Ovary (tissue), 9 donors: Measurements from ENCODE around the gene CALY. TPM values are rescaled to one million over a fixed set of nuclear protein-coding genes. Genes with fewer than 3 reads are reported as not detected.

Experiments
- DNase-seq, 5 donors: peaks; one replicate each; pipeline ENCODE4 v3.0.0-alpha.2; 2019 to 2020
- H3K27ac ChIP-seq, 2 donors: fragments of 200-600 bp; one replicate each; pipeline versions ENCODE4 v1.5.1 to v1.8.0; 2019 to 2022
- H3K27me3 ChIP-seq: fragments of 200-600 bp; one replicate; pipeline ENCODE4 v1.8.0; 2022
- H3K36me3 ChIP-seq: fragments of 200-600 bp; sonication (generic); one replicate; pipeline ENCODE4 v1.5.1; 2019
- H3K4me1 ChIP-seq: one replicate; pipeline ENCODE4 v1.8.1; 2013; ENCODE audit warnings: mild to moderate bottlenecking, moderate library complexity; ENCODE audit not compliant: insufficient read depth
- H3K4me3 ChIP-seq: fragments of 200-600 bp; sonication (generic); one replicate; pipeline ENCODE4 v1.5.1; 2017
- H3K9me3 ChIP-seq, 2 donors: fragments of 200-600 bp in 1 of 2; sonication (generic) in 1 of 2; one replicate each; pipeline versions ENCODE4 v1.5.1 to v1.8.1; 2013 to 2019; ENCODE audit warnings: mild to moderate bottlenecking in 1 of 2, moderate library complexity in 1 of 2
- EP300 ChIP-seq: sonication (generic); formaldehyde crosslinking; IDR thresholded peaks from one replicate; pipeline ENCODE4 v1.6.1; 2017; ENCODE audit warnings: antibody characterized with exemption
- POLR2A ChIP-seq: fragments of 450-650 bp; IDR thresholded peaks from one replicate; pipeline ENCODE4 v1.6.1; 2017; ENCODE audit warnings: antibody characterized with exemption, mild to moderate bottlenecking, moderate library complexity
- WGBS, 3 donors: extraction: QIAGEN DNeasy Blood & Tissue Kit in 1 of 3; methylation state at CpG; one replicate each; pipeline versions ENCODE4 v1.1.5 to v1.1.7; 2013 to 2017; 5-methylcytosine and 5-hydroxymethylcytosine counted together
- intact Hi-C, 4 donors: fragments of 100-400 bp; cut with DNase I; formaldehyde crosslinking; loops; one replicate each; pipeline versions ENCODE4 v1.11.0 to v1.15.1; 2022 to 2023
- polyA plus RNA-seq, 2 donors: library from polyadenylated mRNA; stranded (reverse); fragments of 200-250 nt in 1 of 2; fragments of 350-450 nt in 1 of 2; fragmentation: Illumina TruSeq in 1 of 2; extraction: RNeasy Lipid Tissue Mini Kit (QIAGEN cat#74804) in 1 of 2; gene quantifications; one replicate each; pipeline ENCODE4 v1.2.3, GENCODE V29; 2013 to 2014
- total RNA-seq, 7 donors: library from RNA; depleted of rRNA in 2 of 7; stranded (reverse); fragments of >200 nt in 2 of 7; fragmentation: NEBNext Ultra II Directional in 3 of 7; extraction: Animal tissue kit (Norgen Biotek cat#: 25700) in 3 of 7; gene quantifications; one replicate each; pipeline versions ENCODE4 v1.1.0 to v1.2.4, GENCODE V29; 2016 to 2023
- TF ChIP-seq, protein P1 (sequence below), 3 donors: fragments of 450-650 bp in 2 of 3; fragments of 200-600 bp in 1 of 3; IDR thresholded peaks; one replicate each; pipeline versions ENCODE4 v1.5.1 to v1.8.0; 2016 to 2022; ENCODE audit warnings: antibody characterized with exemption in 3 of 3, mild to moderate bottlenecking in 1 of 3
- donor health status: DM: no; HTN: no; CAD: no; lungs with moderate emphysema.
- donor health status: DM: no; HTN: no; CAD: no.
- donor health status: Bipolar disorder and iron deficiency.
- donor health status: DM: yes; HTN: yes; CAD: no.
- donor health status: DM: no; HTN: no; CAD: no.
- donor health status: DM: yes; HTN: yes; CAD: no.

The CALY gene
- total and polyA plus RNA-seq, 9 donors = 0.69 TPM; not detected in 8

DNA sequence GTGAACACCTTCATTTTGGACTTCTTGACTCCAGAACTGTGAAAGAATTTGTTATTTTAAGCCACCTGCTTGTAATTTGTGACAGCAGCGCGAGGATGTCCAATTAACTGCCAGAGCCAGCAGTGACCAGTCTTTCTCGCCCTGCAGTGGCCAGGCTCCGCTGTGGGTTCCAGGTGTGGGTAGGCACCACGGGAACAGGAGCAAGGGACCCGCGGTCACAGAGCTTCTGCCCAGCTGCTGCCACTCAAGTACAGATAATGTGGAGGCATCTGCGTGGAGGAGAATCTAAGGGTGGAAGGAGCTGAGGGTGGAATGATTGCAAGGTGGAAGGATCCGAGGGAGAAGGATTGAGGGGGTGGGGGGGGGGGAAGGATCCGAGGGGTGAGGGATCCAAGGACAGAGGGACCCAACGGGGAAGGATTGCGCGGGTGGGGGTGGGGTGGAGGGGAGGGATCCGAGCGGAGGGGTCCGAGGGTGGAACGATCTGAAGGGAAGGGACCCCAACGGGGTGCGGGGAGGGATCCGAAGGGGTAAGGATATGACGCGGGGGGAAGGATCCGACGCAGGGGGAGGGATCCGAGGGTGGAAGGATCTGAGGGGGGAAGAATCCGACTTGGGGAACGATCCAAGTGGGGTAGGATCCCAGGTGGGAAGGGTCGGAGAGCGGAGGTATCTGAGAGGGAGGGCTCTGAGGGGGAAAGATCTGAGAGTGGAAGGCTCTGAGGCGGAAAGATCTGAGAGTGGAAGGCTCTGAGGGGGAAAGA lies 3.6 kb downstream of the CALY start:
- intact Hi-C loops = no loop called here
- peaks cover 6% of the 10 kb centered on the region for H3K27me3 ChIP-seq
- DNase-seq = no peak
- H3K4me3 ChIP-seq = no peak overlapping the region
- H3K27ac ChIP-seq = no peak overlapping the region
- TF ChIP-seq, protein P1, sequence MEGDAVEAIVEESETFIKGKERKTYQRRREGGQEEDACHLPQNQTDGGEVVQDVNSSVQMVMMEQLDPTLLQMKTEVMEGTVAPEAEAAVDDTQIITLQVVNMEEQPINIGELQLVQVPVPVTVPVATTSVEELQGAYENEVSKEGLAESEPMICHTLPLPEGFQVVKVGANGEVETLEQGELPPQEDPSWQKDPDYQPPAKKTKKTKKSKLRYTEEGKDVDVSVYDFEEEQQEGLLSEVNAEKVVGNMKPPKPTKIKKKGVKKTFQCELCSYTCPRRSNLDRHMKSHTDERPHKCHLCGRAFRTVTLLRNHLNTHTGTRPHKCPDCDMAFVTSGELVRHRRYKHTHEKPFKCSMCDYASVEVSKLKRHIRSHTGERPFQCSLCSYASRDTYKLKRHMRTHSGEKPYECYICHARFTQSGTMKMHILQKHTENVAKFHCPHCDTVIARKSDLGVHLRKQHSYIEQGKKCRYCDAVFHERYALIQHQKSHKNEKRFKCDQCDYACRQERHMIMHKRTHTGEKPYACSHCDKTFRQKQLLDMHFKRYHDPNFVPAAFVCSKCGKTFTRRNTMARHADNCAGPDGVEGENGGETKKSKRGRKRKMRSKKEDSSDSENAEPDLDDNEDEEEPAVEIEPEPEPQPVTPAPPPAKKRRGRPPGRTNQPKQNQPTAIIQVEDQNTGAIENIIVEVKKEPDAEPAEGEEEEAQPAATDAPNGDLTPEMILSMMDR (IDR thresholded peaks at IDR 0.05) = no peak
- TF ChIP-seq EP300 (no peak), POLR2A (no peak)
- WGBS, 3 donors = 75 to 79% (median 78%) methylated on average over 30 of the region's 30 CpGs
- peaks cover 9% of the 10 kb centered on the region for H3K4me1 ChIP-seq
- H3K9me3 ChIP-seq = no peaks in the 10 kb centered on the region
- no peaks in the 10 kb centered on the region for H3K36me3 ChIP-seq

DNA sequence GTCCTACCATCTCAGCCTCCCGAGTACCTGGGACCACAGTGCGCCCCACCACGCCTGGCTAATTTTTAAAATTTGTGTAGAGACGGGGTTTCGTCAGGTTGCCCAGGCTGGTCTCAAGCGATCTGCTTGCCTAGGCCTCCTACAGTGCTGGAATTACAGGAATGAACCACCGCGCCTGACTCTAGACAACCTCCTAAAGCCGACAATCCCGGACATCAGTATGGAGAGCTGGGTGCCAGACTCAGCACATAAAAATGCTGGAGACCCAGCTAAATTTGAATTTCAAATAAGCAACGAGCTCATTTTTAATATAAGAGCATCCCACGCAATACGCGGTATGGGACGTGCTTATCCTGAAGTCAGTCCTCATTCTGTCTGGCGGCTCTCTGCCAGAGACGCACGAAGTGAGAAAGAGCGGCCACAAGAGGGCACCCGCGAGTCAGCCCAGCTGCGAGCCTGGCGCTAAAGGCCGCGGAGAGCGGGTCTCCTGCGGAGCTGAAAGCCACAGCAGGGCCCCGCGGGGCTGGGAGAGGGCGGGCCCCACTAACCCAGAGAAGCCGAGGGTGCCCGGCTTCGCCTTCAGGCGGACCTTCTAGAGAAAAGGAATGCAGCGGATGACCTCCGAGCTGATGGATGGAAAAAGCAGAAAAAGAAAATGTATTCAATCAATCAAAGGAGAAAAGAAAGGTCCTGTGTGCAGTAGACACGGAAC lies 7.0 kb downstream of the CALY start:
- peaks cover 26% of the 10 kb centered on the region for H3K27me3 ChIP-seq
- WGBS, 3 donors = 6 to 9% (median 7%) methylated on average over 37 of the region's 37 CpGs
- TF ChIP-seq, protein P1 (IDR thresholded peaks at IDR 0.05) = peak; percentile 62 to 97 (median 76)
- TF ChIP-seq EP300 = no peak
- H3K9me3 ChIP-seq = no peaks in the 10 kb centered on the region
- intact Hi-C loops = no loop called here
- no peak overlapping the region for H3K27ac ChIP-seq
- no peaks in the 10 kb centered on the region for H3K36me3 ChIP-seq
- peaks cover 4% of the 10 kb centered on the region for H3K4me1 ChIP-seq
- H3K4me3 ChIP-seq = peak overlapping the region; percentile 14
- DNase-seq = peak; percentile 81 to 92 (median 89)

DNA sequence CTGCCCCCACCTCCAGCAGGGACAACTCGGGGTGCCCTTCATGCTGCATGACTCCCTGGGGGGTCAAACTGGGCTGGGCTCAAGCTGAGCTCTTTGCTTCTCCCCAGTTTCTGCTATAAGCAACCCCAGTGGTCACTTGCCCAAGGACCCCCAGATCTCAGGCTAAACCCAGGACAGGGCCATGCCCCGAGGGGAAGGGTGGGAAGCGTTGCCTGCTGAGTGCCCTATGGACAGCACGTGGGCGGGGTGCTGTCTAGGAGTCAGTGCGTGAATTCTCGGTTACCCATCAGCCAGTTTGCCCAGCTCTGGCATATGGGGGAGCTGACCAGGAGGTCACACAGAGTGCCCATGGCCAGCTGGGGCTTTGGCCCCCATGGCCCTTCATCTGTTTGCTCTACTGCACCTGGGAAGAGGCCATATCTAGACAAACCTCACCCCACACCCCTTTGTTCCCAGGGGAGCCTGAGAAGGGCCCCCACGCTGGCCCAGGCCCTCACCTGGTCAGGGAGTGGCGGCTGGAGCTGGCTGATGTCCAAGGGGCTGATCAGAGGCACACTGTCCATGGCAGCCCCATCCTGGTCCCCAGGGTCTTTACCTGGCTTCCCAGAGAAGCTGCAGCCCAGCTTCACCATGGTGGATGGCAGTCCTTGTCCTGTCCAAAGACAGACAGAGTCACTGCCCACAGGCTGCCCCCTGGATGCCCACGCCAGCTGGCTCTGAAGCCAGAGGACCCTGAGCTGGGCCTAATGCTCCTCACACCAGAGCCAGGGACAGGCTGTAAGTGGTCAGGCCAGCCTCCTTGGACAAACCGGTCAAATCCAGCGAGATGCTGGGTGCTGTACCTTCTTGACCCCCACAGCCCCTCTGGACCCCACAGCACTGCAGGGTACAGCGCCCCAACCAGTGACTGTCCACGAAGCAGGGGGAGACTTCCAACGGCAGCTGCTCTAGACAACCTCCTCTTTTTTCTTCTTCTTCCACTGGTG lies 8.0 kb downstream of the CALY start:
- Histone ChIP-seq H3K36me3 (no peaks in the 10 kb centered on the region), H3K27me3 (peaks cover 26% of the 10 kb centered on the region), H3K9me3 (no peaks in the 10 kb centered on the region), H3K4me1 (peaks cover 7% of the 10 kb centered on the region), H3K27ac (no peak overlapping the region), H3K4me3 (no peak overlapping the region)
- TF ChIP-seq EP300 = no peak
- no peak for TF ChIP-seq POLR2A
- TF ChIP-seq, protein P1 (IDR thresholded peaks at IDR 0.05) = no peak
- intact Hi-C loops = no loop called here
- no peak for DNase-seq
- WGBS, 3 donors = 76 to 90% (median 78%) methylated on average over 14 to 15 of the region's 15 CpGs
